HG02763 (cell line): Measurements from ENCODE around the gene BAHD1.

ENCODE experiments used
- ATAC-seq: cut with Tn5 transposase; IDR thresholded peaks from one replicate; pipeline ENCODE4 v1.9.1; 2021; ENCODE audit warnings: mild to moderate bottlenecking, moderate library complexity; ENCODE audit not compliant: unreplicated experiment

The BAHD1 gene

GRCh38 chr15:40440743-40441564 is at the start of gene BAHD1:
Gene BAHD1, plus strand, starts transcription at chr15:40440953. Its CDS starts 17,512 bp downstream, at chr15:40458465.
- ATAC-seq = peak; percentile 91

- no peak for ATAC-seq
Observed at GRCh38 chr15:40392986-40393948, 47.5 kb upstream of the BAHD1 start.

- ATAC-seq = no peak
Observed at GRCh38 chr15:40397688-40398412, 42.9 kb upstream of the BAHD1 start.

GRCh38 chr15:40398413-40398873 is 42.3 kb upstream of the BAHD1 start:
- peak; percentile 58 for ATAC-seq

GRCh38 chr15:40399370-40399769 is 41.4 kb upstream of the BAHD1 start:
- ATAC-seq = no peak

GRCh38 chr15:40405501-40406381 is 35.0 kb upstream of the BAHD1 start, which contains the start of gene IVD:
Gene IVD, plus strand, starts transcription at chr15:40405795. Its CDS starts 33 bp downstream, at chr15:40405828.
- peak; percentile 85 for ATAC-seq

GRCh38 chr15:40407330-40407990 is 33.3 kb upstream of the BAHD1 start:
- ATAC-seq = peak; percentile 37

- no peak for ATAC-seq
Observed at GRCh38 chr15:40409366-40409765, 31.4 kb upstream of the BAHD1 start.

GRCh38 chr15:40410476-40410875 is 30.3 kb upstream of the BAHD1 start:
- ATAC-seq = no peak

- no peak for ATAC-seq
Observed at GRCh38 chr15:40412095-40412759, 28.5 kb upstream of the BAHD1 start.

- ATAC-seq = no peak
Observed at GRCh38 chr15:40413036-40413435, 27.7 kb upstream of the BAHD1 start.

- no peak for ATAC-seq
Observed at GRCh38 chr15:40414816-40415215, 25.9 kb upstream of the BAHD1 start.

GRCh38 chr15:40415226-40415625 is 25.5 kb upstream of the BAHD1 start:
- no peak for ATAC-seq

GRCh38 chr15:40416056-40416455 is 24.7 kb upstream of the BAHD1 start:
- ATAC-seq = no peak

GRCh38 chr15:40418126-40418525 is 22.6 kb upstream of the BAHD1 start:
- ATAC-seq = no peak

GRCh38 chr15:40420071-40420713 is 20.6 kb upstream of the BAHD1 start:
- no peak for ATAC-seq

GRCh38 chr15:40420793-40421192 is 20.0 kb upstream of the BAHD1 start:
- no peak for ATAC-seq
